Renal pelvis (tissue), 4 donors: Measurements from ENCODE around the gene BPHL. TPM values are rescaled to one million over a fixed set of nuclear protein-coding genes. Genes with fewer than 3 reads are reported as not detected.
A peak's percentile ranks its signal among the peaks of the same experiment; 100 is the strongest.
"Not testable (repeated sequence)": the region's sequence is repeated elsewhere in the genome, so short reads cannot be mapped to it uniquely, and the experiment has no call there.

Experiments used
- DNase-seq: peaks from one replicate; pipeline ENCODE4 v3.0.0-alpha.2; 2013
- polyA plus RNA-seq, 3 donors: library from polyadenylated mRNA; unstranded; fragments of 120-200 nt; gene quantifications; one replicate each; pipeline ENCODE4 v1.2.1, GENCODE V29; 2013; ENCODE audit not compliant: insufficient read length in 3 of 3

The BPHL gene
- polyA plus RNA-seq, 3 donors, result 54.5 to 75.9 (median 74.9) TPM

DNA sequence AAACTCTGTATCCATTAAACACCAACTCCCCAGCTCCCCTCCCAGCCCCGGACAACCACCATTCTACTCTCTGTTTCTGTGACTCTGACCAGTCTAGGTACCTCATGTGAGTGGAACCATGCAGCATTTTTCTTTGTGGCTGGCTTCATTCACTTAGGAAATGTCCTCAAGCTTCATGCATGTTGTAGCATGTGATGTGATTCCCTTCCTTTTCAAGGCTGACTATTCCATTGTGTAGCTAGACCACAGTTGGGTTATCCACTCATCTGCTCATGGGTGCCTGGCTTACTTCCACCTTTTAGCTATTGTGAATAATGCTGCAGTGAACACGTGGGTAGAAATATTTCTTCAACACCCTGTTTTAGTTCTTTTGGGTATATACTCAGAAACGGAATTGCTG is 8.8 kb upstream of the BPHL start:
- DNase-seq, result no peak

DNA sequence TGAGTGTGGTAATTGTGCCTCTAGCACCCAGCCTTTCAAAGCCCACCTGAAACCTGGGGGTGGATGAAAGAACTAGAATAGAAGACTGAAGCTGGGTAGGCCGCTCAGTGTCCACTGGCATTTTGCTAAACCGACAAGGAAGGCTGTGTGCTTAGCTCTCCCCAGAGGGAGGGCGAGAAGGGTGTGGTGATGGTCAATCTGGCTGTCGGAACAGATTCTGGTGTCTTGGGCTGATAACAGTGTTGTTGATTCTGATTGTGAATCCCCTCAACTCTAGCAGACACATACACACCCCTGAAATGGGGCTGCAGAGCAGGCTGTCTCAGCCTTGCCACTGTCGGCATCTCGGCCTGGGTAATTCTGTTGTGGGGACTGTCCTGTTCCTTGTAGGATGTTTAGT is 4.1 kb upstream of the BPHL start:
- DNase-seq, result no peak

DNA sequence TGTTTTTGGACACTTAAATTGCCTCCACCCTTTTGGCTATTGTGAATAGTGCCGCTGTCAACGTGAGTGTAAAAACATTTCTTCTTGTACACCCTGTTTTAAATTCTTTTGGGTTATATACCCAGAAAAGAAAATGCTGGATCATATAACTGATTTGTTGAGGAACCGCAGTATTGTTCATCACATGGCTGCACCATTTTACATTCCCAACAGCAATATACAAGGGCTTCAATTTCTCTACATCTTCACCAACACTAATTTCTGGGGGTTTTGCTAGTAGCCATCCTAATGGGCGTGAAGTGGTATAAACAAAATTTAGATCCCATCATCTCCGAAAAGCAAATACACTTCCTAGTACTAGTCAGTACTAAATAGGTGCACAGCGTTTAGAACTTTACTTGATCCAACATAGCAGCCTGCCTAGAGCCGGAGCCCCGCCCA is 579 bp upstream of the BPHL start:
- no peak for DNase-seq

DNA sequence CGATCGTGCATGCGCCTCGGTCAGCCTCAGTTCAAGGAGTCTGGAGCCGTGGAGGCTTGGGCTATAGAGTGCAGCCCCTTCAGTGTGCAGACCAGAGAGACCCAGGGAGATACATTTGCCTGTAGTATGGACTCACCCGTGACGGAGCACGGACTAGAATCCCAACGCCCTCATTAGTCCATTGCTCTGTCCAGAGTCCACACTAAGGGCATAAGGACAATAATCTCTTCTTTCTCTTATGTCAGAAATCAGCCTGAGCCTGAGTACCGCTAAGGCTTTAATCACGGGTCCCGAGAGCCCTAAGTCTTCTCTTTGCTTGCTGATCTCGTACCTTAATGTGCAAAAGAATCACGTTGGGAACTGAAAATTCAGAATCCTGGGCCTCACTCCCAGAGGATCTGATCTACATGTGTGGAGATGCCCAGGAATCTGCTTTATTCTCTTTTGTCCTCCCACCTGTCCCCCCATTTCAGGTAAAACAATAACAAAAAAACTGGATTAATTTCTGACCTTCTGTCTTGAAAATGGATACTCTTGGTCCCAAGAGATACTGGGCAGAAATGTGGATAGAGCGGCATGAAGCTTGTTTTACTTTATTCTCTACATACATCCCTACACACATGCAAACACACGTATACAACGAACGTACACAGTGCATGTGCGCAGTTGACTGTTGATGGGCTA is 671 bp downstream of the BPHL start:
- peak; percentile 48 for DNase-seq

DNA sequence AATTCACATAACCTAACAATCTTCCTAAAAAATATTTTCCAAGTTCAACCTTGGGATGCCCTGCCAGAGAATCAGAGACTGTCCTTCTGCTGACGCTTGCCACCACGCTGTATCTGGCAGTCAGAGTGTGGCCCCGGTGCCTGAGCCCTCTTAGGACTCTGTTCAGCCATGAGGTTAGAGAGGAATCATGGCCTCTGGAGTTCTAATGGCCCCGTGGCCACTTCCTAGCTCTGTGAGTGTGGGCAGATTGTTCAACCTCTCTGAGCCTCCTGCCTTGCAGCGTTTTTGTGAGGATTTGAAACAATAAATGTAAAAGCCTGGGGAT is 2.2 kb downstream of the BPHL start:
- no peak for DNase-seq

DNA sequence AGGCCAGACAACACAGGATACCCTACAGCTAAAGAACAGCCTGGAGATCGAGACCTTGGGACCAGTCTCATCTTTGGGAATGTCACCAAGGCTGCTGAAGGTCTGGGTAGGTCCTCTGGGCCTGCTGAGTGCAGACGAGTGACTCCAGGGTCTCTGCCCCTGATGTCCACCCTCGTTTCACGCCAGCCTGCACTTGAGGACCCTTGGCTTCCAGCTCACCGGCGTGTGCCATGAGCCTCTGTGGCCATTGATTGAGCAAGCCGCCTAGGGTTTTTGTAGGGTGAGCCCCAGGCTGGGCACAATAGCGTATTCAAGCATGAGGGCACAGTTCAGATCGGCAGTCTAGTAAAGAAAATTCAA is 4.3 kb downstream of the BPHL start:
- DNase-seq, result no peak

DNA sequence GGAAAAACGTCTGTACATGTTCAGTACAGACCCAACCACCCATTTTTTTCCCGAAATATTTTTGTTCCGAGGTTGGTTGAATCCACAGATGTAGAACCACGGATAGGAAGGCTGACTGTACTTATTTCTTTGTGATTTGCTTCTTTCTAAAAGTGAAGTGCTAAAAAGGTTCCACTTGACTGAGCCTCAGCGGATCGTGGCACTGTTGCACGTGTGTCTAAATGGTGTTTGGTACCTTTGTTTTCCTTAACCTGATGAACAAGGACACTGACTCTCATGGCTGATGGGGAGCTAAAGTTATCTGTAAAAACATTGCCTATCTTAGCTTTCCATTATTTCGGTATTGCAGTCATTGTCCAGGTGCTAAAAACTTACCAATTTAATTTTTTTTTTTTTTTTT is 6.2 kb downstream of the BPHL start:
- DNase-seq, result no peak

DNA sequence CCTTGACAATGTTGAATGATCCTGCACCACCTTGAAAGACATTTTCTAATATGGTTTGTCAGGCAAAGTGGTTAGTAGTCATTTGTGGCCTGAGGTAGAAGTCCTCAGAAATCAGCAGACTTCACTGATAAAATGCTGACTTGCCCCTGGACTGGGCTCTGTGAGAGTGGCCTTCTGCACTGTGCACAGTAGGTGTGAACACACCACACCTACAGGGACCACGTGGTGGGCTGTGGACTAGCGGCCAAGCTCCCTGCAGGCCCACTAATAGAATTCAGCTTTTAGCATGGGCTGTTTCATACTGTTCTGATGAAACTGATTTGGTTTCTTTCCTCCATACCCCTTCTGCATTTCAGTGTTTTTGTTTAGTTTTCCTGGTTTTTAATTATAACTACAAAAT is 7.3 kb downstream of the BPHL start:
- DNase-seq, result no peak

DNA sequence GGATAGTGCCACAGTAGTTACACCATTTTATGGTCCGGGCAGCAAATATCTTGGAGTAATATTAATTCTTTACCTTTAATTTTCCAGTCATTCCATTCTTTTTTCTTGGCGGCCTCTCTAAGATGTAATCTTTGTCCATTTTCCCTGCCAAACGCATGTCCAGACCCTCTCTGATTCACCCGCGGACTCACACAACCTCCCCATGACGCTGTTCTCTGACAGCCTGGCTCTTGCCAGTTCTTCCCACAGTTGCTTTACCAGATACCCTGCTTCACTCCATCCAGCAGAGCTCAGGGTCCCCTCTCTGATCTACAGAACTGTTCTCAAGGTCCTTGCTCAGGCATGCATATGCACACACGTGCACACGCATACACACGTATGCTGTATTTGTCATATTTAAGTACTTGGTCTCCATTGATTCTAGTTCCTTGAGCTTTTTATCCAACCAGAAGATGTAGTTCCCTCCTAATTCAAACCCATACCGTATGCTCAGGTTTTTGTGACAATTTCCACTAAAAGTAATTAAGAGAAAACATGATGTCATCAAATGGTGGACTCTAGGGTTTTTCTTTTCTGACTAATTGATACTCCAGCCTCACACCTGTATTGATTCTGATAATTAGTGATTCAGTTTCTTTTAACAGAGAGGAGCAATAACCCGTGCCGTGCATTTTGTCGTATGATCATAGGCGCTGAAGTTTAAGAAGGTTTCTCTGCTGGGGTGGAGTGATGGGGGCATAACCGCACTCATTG is 10.0 kb downstream of the BPHL start:
- no peak for DNase-seq

DNA sequence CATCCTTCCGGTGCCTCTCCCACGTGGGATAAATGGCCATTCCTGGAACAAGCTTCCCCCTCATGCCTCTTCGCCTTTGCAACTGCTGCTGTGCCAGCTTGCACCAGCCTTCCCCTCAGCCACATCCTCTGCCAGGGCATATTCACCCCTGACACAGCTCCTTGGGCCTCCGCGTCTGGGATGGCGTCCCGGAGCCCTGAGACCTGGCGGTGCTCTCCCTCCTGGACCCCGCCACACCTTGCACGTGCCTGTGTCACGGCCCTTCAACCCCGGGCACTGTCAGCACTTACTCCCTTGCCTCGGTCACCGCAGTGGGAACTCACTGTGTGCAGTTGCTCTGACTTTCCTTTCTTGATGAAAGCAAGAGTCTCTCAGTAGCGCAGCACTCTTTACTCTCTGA is 13.2 kb downstream of the BPHL start:
- DNase-seq, result no peak

DNA sequence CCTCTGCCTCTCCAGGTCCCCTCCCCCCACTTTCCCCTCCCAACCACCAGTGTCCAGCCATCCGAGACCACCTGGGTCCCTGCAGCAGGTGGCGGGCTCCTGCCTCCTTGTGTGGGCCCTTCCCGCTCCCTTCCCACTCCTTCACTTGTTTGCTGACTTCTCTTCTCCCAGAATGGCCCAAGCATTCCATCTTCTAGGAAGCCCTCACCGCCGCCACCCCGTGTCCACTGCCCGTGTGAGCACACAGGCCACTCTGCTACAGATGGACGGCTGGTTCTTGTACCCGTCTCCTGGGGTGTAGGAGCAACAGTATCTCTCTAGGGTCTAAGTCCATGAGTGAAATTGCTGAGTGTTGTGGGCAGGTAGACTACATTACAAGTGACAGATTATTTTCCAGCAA is 15.0 kb downstream of the BPHL start:
- DNase-seq, result no peak

DNA sequence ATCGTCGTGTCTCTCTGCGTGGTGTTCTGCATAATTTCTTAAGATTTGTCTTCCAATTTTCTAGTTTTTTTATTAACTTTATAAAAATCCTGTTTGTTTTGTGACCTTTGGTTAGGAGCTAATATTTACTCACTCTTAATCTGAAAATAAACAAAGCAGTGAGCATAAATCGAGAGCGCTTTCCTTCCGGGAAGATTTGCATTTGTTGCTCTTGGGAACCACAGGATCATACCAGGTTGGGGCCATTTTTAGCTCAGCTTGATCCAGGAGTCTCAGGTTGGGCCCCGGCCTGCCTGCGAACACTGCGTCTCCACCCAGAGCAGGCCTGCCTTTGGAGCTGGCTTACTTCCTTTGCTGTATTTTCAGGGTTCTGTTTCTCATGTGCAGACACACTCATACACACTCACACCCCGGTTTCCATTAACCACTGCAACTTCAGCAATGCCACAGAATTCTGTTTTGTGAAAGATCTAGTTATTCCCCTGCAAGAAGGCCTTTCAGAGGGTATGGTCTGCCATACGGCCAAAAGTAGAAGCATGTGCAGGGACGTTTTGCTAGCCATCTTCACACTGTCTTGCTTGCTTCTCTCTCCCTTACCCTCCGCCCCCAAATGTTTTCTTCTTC is 17.3 kb downstream of the BPHL start:
- no peak for DNase-seq

DNA sequence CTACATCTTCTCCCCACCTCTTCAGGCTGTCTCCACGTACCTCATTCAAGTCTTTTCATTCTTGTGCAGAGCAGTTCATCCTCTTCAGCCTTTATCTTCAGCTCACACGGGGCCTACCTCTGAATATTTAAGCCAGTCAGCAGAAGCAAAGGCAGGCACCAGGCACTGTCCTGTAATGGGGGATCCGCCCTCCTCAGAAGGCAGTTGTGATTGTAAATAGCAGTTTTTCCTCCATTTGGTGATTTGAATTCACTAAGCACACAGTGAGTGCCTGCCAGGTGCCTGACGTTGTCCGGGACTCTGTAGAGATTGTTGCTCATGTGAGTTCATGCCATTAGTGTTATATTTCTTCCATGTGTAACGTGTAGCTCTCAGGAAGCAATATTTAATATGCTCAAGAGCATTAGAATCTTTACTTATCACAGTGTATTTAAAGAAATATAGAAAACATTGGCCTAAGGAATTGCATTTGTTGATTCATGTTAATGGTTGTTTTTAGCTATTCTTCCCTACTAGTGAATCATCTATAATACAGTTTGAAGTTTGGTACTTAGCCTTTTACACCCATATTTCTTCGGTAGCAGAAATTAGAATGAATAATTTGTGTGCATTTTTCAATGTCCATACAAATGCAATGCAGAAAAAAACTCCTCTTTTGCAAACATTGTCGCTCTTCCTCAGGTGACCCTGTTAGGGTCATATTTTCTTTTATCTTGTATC is 17.9 kb downstream of the BPHL start:
- DNase-seq, result no peak

DNA sequence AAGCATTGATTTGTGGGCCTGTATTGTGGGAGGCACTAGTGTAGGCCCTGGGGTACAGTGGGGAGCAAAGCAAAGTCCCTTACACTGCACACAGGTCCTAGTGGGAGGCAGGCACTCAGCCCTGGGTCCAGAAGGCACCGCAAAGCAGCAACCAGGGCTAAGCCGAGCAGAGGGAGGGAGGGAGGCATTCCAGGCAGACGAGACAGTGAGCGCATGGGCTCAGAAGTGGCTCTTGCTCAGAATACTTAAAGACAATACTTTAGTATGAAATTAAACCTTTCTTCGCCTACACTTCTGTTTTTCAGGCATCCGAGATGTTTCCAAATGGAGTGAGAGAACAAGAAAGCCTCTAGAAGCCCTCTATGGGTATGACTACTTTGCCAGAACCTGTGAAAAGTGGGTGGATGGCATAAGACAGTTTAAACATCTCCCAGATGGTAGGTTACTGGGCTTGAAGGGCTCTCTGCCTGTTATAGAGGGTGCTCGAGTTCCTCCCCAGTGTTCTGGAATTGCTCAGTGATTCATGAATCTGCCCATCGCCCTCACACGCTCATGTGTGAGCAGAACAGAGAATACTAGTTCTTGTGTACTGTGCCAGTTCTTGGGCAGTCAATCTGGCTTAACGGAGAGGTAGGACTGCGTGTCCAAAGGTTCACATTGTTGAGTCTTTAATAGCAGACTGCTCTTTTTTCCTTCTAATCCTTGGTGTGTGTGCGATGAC is 18.7 kb downstream of the BPHL start:
- DNase-seq, result no peak

DNA sequence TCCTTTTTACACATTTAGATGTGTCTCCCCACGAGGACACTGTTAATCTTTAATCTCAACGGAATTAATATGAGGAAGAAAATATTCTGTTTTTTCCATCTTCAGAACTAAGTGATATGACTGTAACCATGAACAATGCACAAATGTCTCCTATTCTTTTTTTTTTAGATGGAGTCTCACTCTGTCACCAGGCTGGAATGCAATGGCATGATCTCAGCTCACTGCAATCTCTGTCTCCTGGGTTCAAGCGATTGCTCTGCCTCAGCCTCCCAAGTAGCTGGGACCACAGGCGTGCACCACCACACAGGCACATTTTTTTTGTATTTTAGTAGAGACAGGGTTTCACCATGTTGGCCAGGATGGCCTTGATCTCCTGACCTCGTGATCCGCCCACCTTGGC is 19.4 kb downstream of the BPHL start:
- DNase-seq, result not testable (repeated sequence)

DNA sequence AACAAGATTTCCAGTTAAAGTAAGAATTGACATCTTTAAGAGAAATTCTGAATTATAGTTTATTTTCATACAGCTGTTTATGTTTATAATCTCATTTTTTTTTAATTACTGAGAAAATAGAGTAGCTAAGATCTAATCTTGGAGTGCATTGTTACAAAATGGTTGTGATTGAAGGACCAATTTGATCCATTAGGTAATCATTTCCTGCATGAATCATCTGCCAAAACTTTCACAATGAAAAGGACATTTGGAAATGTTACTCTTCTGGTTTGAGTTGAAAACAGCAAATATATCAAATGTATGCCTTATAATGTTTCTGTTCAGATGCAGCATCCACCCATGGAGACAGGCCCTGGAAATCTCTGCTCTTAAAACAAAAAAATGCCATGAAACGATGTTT is 19.8 kb downstream of the BPHL start:
- DNase-seq, result no peak

DNA sequence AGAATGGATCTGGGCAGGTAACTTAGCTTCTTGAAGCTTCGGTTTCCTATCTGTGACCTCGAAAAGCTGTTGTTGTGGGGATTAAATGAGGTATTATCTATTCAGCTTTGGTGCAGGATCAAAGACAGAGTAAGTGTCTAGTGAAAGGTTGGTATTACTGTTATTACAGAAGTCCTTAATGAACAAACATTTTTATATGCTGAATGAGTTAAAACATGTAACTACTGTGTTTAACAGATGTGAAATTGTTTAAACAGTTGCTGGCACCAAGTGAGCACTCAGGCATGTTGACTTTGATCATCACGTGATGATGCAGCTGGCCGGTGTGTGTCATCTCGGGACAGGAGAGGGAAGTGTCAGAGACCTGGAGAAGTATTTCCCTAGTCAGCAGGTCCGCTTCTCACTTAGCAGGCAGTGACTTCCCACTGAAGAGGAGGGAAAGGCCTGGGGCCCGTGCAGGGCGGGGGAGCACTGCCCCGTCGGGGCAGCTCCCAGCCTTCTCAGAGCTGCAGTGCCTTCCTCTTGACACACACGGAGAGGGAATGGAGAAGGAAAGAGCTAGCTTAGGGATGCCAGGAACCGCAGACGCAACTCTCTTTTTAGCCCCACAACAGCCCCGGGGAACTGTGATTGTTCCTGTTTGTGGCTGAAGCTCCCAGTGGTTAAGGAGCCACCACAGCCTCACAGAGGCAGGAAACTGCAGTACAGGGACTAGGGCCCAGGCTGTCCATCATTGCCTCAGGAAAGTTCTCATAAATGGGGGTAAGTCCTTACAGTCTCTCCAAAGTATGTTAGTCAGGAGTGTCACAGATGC is 20.8 kb downstream of the BPHL start:
- DNase-seq, result no peak

DNA sequence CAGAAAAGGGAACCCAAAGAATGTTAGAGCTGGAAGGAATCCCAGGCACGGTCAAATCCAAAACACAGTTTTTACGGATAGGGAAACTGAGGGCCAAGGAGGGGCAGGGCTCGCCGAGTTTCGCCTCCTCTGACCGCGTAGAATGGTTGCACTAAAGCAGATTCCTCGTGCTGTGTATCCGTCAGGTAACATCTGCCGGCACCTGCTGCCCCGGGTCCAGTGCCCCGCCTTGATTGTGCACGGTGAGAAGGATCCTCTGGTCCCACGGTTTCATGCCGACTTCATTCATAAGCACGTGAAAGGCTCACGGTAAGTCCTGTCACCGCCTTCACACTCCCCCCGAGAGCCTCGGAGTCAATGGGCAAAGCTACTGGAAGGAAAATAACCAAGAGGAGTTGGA is 21.7 kb downstream of the BPHL start:
- DNase-seq, result no peak

DNA sequence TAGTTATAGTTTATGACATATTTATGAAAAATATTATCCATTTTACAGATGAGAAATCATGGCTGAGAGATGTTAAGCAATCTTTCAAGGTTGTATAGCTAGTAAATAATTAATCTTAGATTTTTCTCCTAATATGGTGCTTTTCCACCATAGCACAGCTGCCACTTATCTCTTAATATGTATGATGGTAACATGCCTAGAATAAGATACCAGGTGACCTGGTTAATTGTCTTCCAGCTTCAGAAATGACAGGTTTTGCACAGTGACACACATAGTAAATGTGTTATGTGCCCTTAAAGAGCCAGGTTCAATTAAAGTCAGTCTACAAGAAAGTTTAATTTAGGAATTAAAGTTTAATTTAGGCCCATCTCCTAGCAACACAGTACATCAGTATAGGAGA is 24.0 kb downstream of the BPHL start:
- no peak for DNase-seq

DNA sequence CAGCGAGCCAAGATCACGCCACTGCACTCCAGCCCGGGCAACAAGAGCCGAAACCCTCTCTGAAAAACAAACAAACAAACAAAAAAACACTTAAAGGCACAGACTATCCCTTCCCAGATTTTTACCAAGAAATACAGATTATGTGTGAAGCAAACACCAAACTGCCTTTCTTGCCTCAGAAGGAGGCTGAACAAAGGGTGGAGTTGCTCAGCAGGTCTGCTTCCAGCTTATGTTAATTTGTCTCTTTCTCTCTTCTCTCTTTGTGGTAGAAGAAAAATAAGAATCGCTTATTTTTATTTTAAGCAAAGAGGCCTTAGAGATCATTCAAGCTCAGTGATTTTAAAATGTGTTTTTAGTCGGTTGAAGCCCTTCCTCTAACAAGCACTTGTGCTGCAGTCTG is 24.6 kb downstream of the BPHL start:
- DNase-seq, result no peak

DNA sequence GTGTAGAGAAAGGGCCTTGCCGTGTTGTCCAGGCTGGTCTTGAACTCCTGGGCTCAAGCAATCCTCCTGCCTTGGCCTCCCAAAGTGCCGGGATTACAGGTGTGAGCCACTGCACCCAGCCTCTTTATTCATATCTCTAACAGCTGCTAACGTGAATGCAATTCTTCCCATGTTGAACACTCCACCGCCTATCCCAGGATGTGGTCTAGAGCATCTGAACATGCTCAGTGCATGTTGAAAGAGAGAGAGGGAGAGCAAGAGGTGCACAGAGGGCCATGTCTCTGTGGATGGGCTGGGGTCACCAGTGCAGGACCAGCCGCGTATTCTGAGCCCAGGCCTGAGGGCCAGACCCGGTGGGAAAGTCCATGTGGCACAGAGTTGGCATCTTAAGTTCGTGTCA is 26.1 kb downstream of the BPHL start:
- no peak for DNase-seq
